Endodermal cell (in vitro differentiated cells): ENCODE measurements around the gene TRIM2. TPM values are rescaled to one million over a fixed set of nuclear protein-coding genes. Genes with fewer than 3 reads are reported as not detected.

Experiments used
- DNase-seq: peaks from one replicate; pipeline ENCODE4 v3.0.0-alpha.2; 2017
- H3K27ac ChIP-seq: 2 replicates; pipeline ENCODE4 v1.5.1; 2013; ENCODE audit warnings: mild to moderate bottlenecking, low read depth, low read length, moderate library complexity
- H3K27me3 ChIP-seq: 2 replicates; pipeline ENCODE4 v1.6.1; 2013; ENCODE audit warnings: mild to moderate bottlenecking, low read length, moderate library complexity; ENCODE audit not compliant: insufficient read depth, control insufficient read depth, poor library complexity, severe bottlenecking
- H3K36me3 ChIP-seq: 2 replicates; pipeline ENCODE4 v1.7.0; 2013; ENCODE audit warnings: mild to moderate bottlenecking, low read length, moderate library complexity; ENCODE audit not compliant: control insufficient read depth, insufficient read depth
- H3K4me1 ChIP-seq: one replicate; pipeline ENCODE4 v1.7.0; 2013; ENCODE audit warnings: low read length; ENCODE audit not compliant: control insufficient read depth, insufficient read depth
- H3K4me3 ChIP-seq: 2 replicates; pipeline ENCODE4 v1.5.1; 2013; ENCODE audit warnings: mild to moderate bottlenecking, low read length, moderate library complexity
- H3K9ac ChIP-seq: 2 replicates; pipeline ENCODE4 v1.6.1; 2013; ENCODE audit warnings: mild to moderate bottlenecking, low read length, moderate library complexity; ENCODE audit not compliant: poor library complexity, severe bottlenecking; ENCODE audit errors: extremely low read depth
- H3K9me3 ChIP-seq: 2 replicates; pipeline ENCODE4 v1.6.1; 2013; ENCODE audit warnings: mild to moderate bottlenecking, low read length, moderate library complexity; ENCODE audit not compliant: control insufficient read depth
- H3K27ac Mint-ChIP-seq: 2 replicates; pipeline ENCODE4 v1.8.0; 2020; ENCODE audit warnings: mixed read lengths
- H3K27me3 Mint-ChIP-seq: 2 replicates; pipeline ENCODE4 v1.8.0; 2021; ENCODE audit warnings: mild to moderate bottlenecking, mixed read lengths; ENCODE audit not compliant: insufficient read depth
- H3K36me3 Mint-ChIP-seq: 2 replicates; pipeline ENCODE4 v1.8.0; 2020; ENCODE audit warnings: low read depth, mixed read lengths
- H3K4me1 Mint-ChIP-seq: 2 replicates; pipeline ENCODE4 v1.8.0; 2020; ENCODE audit warnings: mixed read lengths
- H3K4me3 Mint-ChIP-seq: 2 replicates; pipeline ENCODE4 v1.8.0; 2020; ENCODE audit warnings: mild to moderate bottlenecking, moderate library complexity, mixed read lengths
- H3K9me3 Mint-ChIP-seq: 2 replicates; pipeline ENCODE4 v1.8.0; 2020; ENCODE audit warnings: mild to moderate bottlenecking, mixed read lengths
- CTCF ChIP-seq: fragments of 200-600 bp; sonication (generic); conservative IDR thresholded peaks from 2 replicates; pipeline ENCODE4 v1.5.0; 2021; ENCODE audit warnings: antibody characterized with exemption, mild to moderate bottlenecking
- WGBS, 2 experiments: methylation state at CpG; one replicate each; pipeline versions ENCODE4 v1.1.5 to v1.1.7; 2013; ENCODE audit warnings: missing lambda C conversion rate in 2 of 2, mixed read lengths in 1 of 2; ENCODE audit not compliant: insufficient coverage in 1 of 2, insufficient read length in 1 of 2; 5-methylcytosine and 5-hydroxymethylcytosine counted together
- total RNA-seq, 2 donors: library from RNA; stranded (reverse); fragmentation: NEBNext Ultra II Directional in 1 of 2; extraction: Animal tissue kit (Norgen Biotek cat#: 25700) in 1 of 2; gene quantifications; 2 replicates in 1 of 2; 3 replicates in 1 of 2; pipeline ENCODE4 v1.2.1, GENCODE V29; 2021

TRIM2 gene
- total RNA-seq, 2 donors from 2014 or later, result 31.8 to 56.1 TPM

- H3K9me3 ChIP-seq, result peaks cover 7% of the 10 kb centered on the region
- H3K36me3 ChIP-seq, result peaks cover 33% of the 10 kb centered on the region
- H3K27me3 ChIP-seq, result no peaks in the 10 kb centered on the region
- no peak overlapping the region for H3K27ac ChIP-seq
- no peak for DNase-seq
- WGBS, 2 experiments, result 93 to 100% methylated on average over 4 to 5 of the region's 5 CpGs
- H3K4me1 Mint-ChIP-seq, result peaks cover 37% of the 10 kb centered on the region
- H3K4me1 ChIP-seq, result peaks cover 15% of the 10 kb centered on the region
- TF ChIP-seq CTCF, result no peak
- H3K4me3 Mint-ChIP-seq, result no peak overlapping the region
- H3K4me3 ChIP-seq, result no peak overlapping the region
- no peak overlapping the region for H3K9ac ChIP-seq
- H3K9me3 Mint-ChIP-seq, result peaks cover 6% of the 10 kb centered on the region
- peaks cover 40% of the 10 kb centered on the region for H3K36me3 Mint-ChIP-seq
- H3K27me3 Mint-ChIP-seq, result peaks cover 6% of the 10 kb centered on the region
- H3K27ac Mint-ChIP-seq, result no peak overlapping the region
These were observed 34.1 kb downstream of the TRIM2 start for GRCh38 chr4:153238135-153238919.

GRCh38 chr4:153239409-153239808, 35.2 kb downstream of the TRIM2 start:
- Mint-ChIP-seq H3K27me3 (peaks cover 6% of the 10 kb centered on the region), H3K27ac (no peak overlapping the region), H3K9me3 (peaks cover 6% of the 10 kb centered on the region), H3K4me1 (peaks cover 37% of the 10 kb centered on the region), H3K4me3 (no peak overlapping the region), H3K36me3 (peaks cover 40% of the 10 kb centered on the region)
- Histone ChIP-seq H3K27ac (no peak overlapping the region), H3K27me3 (no peaks in the 10 kb centered on the region), H3K4me3 (no peak overlapping the region), H3K9ac (no peak overlapping the region), H3K36me3 (peaks cover 33% of the 10 kb centered on the region), H3K4me1 (peaks cover 17% of the 10 kb centered on the region), H3K9me3 (peaks cover 7% of the 10 kb centered on the region)
- TF ChIP-seq CTCF, result no peak
- WGBS, 2 experiments, result 92 to 100% methylated on average over 1 to 3 of the region's 3 CpGs
- DNase-seq, result no peak

- H3K4me1 ChIP-seq, result peaks cover 25% of the 10 kb centered on the region
- no peak for DNase-seq
- H3K4me1 Mint-ChIP-seq, result peaks cover 44% of the 10 kb centered on the region
These were observed 37.1 kb downstream of the TRIM2 start for GRCh38 chr4:153241295-153241694.

More at GRCh38 chr4:153241295-153241694, 37.1 kb downstream of the TRIM2 start:
- peaks cover 7% of the 10 kb centered on the region for H3K9me3 ChIP-seq
- H3K27ac Mint-ChIP-seq, result no peak overlapping the region
- no peak overlapping the region for H3K4me3 ChIP-seq
- TF ChIP-seq CTCF, result no peak
- no peaks in the 10 kb centered on the region for H3K27me3 ChIP-seq
- 86 to 100% methylated on average over 1 to 8 of the region's 8 CpGs for WGBS, 2 experiments
- peaks cover 6% of the 10 kb centered on the region for H3K9me3 Mint-ChIP-seq
- peak overlapping the region; percentile 69 for H3K27ac ChIP-seq
- no peak overlapping the region for H3K4me3 Mint-ChIP-seq
- peaks cover 39% of the 10 kb centered on the region for H3K36me3 Mint-ChIP-seq
- H3K27me3 Mint-ChIP-seq, result no peaks in the 10 kb centered on the region
- H3K36me3 ChIP-seq, result peaks cover 41% of the 10 kb centered on the region
- no peak overlapping the region for H3K9ac ChIP-seq
